Upper lobe of left lung (tissue), 4 donors: ENCODE measurements around the gene IRF4.

Source experiments
- EP300 ChIP-seq, 4 donors: sonication (generic); formaldehyde crosslinking; IDR thresholded peaks; one replicate each; pipeline ENCODE4 v1.5.1; 2017; ENCODE audit warnings: antibody characterized with exemption in 4 of 4, control low read depth in 2 of 4
- POLR2A ChIP-seq, 4 donors: fragments of 450-650 bp; IDR thresholded peaks; one replicate each; pipeline ENCODE4 v1.5.1; 2016 to 2017; ENCODE audit warnings: antibody characterized with exemption in 4 of 4, mild to moderate bottlenecking in 2 of 4
- POLR2AphosphoS5 ChIP-seq, 2 donors: sonication (generic); formaldehyde crosslinking; IDR thresholded peaks; one replicate each; pipeline ENCODE4 v1.5.1; 2017; ENCODE audit warnings: antibody characterized with exemption in 2 of 2
- TF ChIP-seq, protein P1 (sequence below), 6 experiments: fragments of 450-650 bp in 4 of 6; fragments of 200-600 bp in 2 of 6; sonication (generic) in 2 of 6; IDR thresholded peaks; one replicate each; pipeline ENCODE4 v1.5.1; 2016 to 2019; ENCODE audit warnings: antibody characterized with exemption in 6 of 6

GRCh38 chr6:357261-357790 lies 34.2 kb upstream of the IRF4 start:
- no peak for TF ChIP-seq POLR2A (IDR thresholded peaks at IDR 0.05)
- TF ChIP-seq, protein P1, sequence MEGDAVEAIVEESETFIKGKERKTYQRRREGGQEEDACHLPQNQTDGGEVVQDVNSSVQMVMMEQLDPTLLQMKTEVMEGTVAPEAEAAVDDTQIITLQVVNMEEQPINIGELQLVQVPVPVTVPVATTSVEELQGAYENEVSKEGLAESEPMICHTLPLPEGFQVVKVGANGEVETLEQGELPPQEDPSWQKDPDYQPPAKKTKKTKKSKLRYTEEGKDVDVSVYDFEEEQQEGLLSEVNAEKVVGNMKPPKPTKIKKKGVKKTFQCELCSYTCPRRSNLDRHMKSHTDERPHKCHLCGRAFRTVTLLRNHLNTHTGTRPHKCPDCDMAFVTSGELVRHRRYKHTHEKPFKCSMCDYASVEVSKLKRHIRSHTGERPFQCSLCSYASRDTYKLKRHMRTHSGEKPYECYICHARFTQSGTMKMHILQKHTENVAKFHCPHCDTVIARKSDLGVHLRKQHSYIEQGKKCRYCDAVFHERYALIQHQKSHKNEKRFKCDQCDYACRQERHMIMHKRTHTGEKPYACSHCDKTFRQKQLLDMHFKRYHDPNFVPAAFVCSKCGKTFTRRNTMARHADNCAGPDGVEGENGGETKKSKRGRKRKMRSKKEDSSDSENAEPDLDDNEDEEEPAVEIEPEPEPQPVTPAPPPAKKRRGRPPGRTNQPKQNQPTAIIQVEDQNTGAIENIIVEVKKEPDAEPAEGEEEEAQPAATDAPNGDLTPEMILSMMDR (IDR thresholded peaks at IDR 0.05): no peak
- TF ChIP-seq POLR2AphosphoS5 (IDR thresholded peaks at IDR 0.05): no peak
- no peak for TF ChIP-seq EP300 (IDR thresholded peaks at IDR 0.05)
